Naive thymus-derived CD4-positive, alpha-beta T cell (primary cell): ENCODE data around the gene PDIA5. TPM values are rescaled to one million over a fixed set of nuclear protein-coding genes. Genes with fewer than 3 reads are reported as not detected.

Experiments
- ATAC-seq: fragments of 150-1000 bp; cut with Tn5 transposase; 2 replicates; pipeline ENCODE4 v1.10.0; 2021; ENCODE audit warnings: mild to moderate bottlenecking, moderate library complexity
- CTCF ChIA-PET: fragments of 350-600 bp; sonication (Branson Sonifier 250); formaldehyde crosslinking; loops from one replicate; lab custom pipeline; 2021; ENCODE audit warnings: antibody characterized with exemption; lab: Charles Lee
- POLR2A ChIA-PET: fragments of 350-600 bp; sonication (Branson Sonifier 250); formaldehyde crosslinking; loops from one replicate; lab custom pipeline; 2021; ENCODE audit warnings: antibody characterized with exemption, inconsistent platforms; lab: Charles Lee
- DNase-seq, 9 donors: peaks; one replicate each; pipeline versions ENCODE4 v3.0.0 to v3.0.0-alpha.2; 2020 to 2022; ENCODE audit warnings: mixed read lengths in 1 of 9
- H3K27ac ChIP-seq: one replicate; pipeline ENCODE4 v1.7.0; 2013; ENCODE audit warnings: mild to moderate bottlenecking, low read depth, low read length, moderate library complexity
- H3K27me3 ChIP-seq, 2 donors: one replicate each; pipeline ENCODE4 v1.7.0; 2013; ENCODE audit warnings: low read length in 2 of 2, mild to moderate bottlenecking in 2 of 2, moderate library complexity in 2 of 2; ENCODE audit not compliant: control insufficient read depth in 2 of 2, insufficient read depth in 2 of 2
- H3K36me3 ChIP-seq, 3 experiments: 1 replicate in 2 of 3; 2 replicates in 1 of 3; pipeline ENCODE4 v1.7.0; 2013; ENCODE audit warnings: low read length in 3 of 3, mild to moderate bottlenecking in 3 of 3, moderate library complexity in 1 of 3; ENCODE audit not compliant: insufficient read depth in 3 of 3, control insufficient read depth in 2 of 3
- H3K4me1 ChIP-seq, 2 donors: one replicate each; pipeline ENCODE4 v1.7.0; 2013; ENCODE audit warnings: low read length in 2 of 2, mild to moderate bottlenecking in 2 of 2, moderate library complexity in 1 of 2; ENCODE audit not compliant: control insufficient read depth in 2 of 2, insufficient read depth in 2 of 2
- H3K4me3 ChIP-seq: 2 replicates; pipeline ENCODE4 v1.7.0; 2013; ENCODE audit warnings: mild to moderate bottlenecking, low read length
- H3K9me3 ChIP-seq, 3 experiments: 1 replicate in 2 of 3; 2 replicates in 1 of 3; pipeline ENCODE4 v1.7.0; 2013; ENCODE audit warnings: low read length in 3 of 3; ENCODE audit not compliant: control insufficient read depth in 2 of 3
- H3K27ac Mint-ChIP-seq, 9 donors: one replicate each; pipeline ENCODE4 v1.8.0; 2020 to 2022; ENCODE audit warnings: mixed read lengths in 9 of 9, mild to moderate bottlenecking in 8 of 9, moderate library complexity in 5 of 9, inconsistent platforms in 2 of 9
- H3K27me3 Mint-ChIP-seq, 5 donors: one replicate each; pipeline ENCODE4 v1.8.0; 2021 to 2022; ENCODE audit warnings: mixed read lengths in 5 of 5, mild to moderate bottlenecking in 1 of 5
- H3K36me3 Mint-ChIP-seq, 5 donors: one replicate each; pipeline ENCODE4 v1.8.0; 2020 to 2022; ENCODE audit warnings: mixed read lengths in 5 of 5, mild to moderate bottlenecking in 3 of 5, inconsistent platforms in 1 of 5
- H3K4me1 Mint-ChIP-seq, 7 donors: one replicate each; pipeline ENCODE4 v1.8.0; 2020 to 2022; ENCODE audit warnings: mixed read lengths in 7 of 7, mild to moderate bottlenecking in 3 of 7, inconsistent platforms in 1 of 7
- H3K4me3 Mint-ChIP-seq, 10 donors: one replicate each; pipeline ENCODE4 v1.8.0; 2020 to 2022; ENCODE audit warnings: mild to moderate bottlenecking in 10 of 10, mixed read lengths in 10 of 10, moderate library complexity in 6 of 10, inconsistent platforms in 2 of 10
- H3K9me3 Mint-ChIP-seq, 11 donors: one replicate each; pipeline ENCODE4 v1.8.0; 2020 to 2022; ENCODE audit warnings: mixed read lengths in 11 of 11, mild to moderate bottlenecking in 4 of 11, inconsistent platforms in 1 of 11, moderate library complexity in 1 of 11
- intact Hi-C, 2 donors: fragments of 100-400 bp; cut with micrococcal nuclease; formaldehyde crosslinking; loops; one replicate each; pipeline ENCODE4 v1.15.1; 2023
- polyA plus RNA-seq, 2 donors: library from polyadenylated mRNA; unstranded; fragments of 300-500 nt; fragmentation: Illumina TruSeq; gene quantifications; one replicate each; pipeline ENCODE4 v1.2.3, GENCODE V29; 2021
- total RNA-seq, 6 experiments: library from RNA in 5 of 6; stranded (reverse) in 5 of 6; gene quantifications; 1 replicate in 5 of 6; 2 replicates in 1 of 6; pipeline ENCODE4 v1.2.3 and lab custom pipeline; 2021 to 2026

Gene PDIA5
- total and polyA plus RNA-seq, 7 experiments from 2014 or later, result 3.4 to 21.7 (median 5.6) TPM

GRCh38 chr3:123067689-123068600, 1.1 kb downstream of the PDIA5 start:
- DNase-seq, result no peak
- no peak overlapping the region for H3K27ac ChIP-seq
- Mint-ChIP-seq H3K27ac (peak overlapping the region in 4 of 9 donors; percentile 35 to 74 (median 47)), H3K4me3 (peak overlapping the region; percentile 72 to 90 (median 82)), H3K9me3 (peaks cover 0 to 2% (median 0%) of the 10 kb centered on the region in 11 donors), H3K36me3 (peaks cover 0 to 3% (median 0%) of the 10 kb centered on the region in 5 donors), H3K4me1 (peaks cover 8 to 47% (median 28%) of the 10 kb centered on the region in 7 donors), H3K27me3 (peaks cover 0 to 8% (median 0%) of the 10 kb centered on the region in 5 donors)
- no peaks in the 10 kb centered on the region for H3K9me3 ChIP-seq
- no peaks in the 10 kb centered on the region for H3K27me3 ChIP-seq
- peak overlapping the region; percentile 60 for H3K4me3 ChIP-seq
- H3K4me1 ChIP-seq, result peaks cover 7 to 8% of the 10 kb centered on the region in 2 donors
- ChIA-PET POLR2A (interaction anchor here (0.9 kb wide), 1 partner anchor 134 kb away, joined by 4 read pairs; the partner anchor contains the start of gene SEC22A), CTCF (no interaction called here)
- no peaks in the 10 kb centered on the region for H3K36me3 ChIP-seq
- peak; percentile 38 for ATAC-seq
- intact Hi-C loops, result loop anchor here (1.0 to 5.0 kb wide), 2 partner anchors 133 to 134 kb away; partner anchors contain the start of gene SEC22A (in 2 of the 2)

- H3K4me1 ChIP-seq, result peaks cover 7 to 8% of the 10 kb centered on the region in 2 donors
- CTCF ChIA-PET, result no interaction called here
These were observed 2.0 kb downstream of the PDIA5 start for GRCh38 chr3:123068601-123069381.

GRCh38 chr3:123070510-123070909, 3.7 kb downstream of the PDIA5 start:
- POLR2A ChIA-PET, result no interaction called here
- no peaks in the 10 kb centered on the region for H3K36me3 ChIP-seq
- H3K27me3 ChIP-seq, result no peaks in the 10 kb centered on the region
- no peak overlapping the region for H3K27ac ChIP-seq
- Mint-ChIP-seq H3K4me1 (peaks cover 19 to 41% (median 30%) of the 10 kb centered on the region in 7 donors), H3K27ac (no peak overlapping the region), H3K4me3 (no peak overlapping the region), H3K27me3 (no peaks in the 10 kb centered on the region), H3K36me3 (peaks cover 0 to 3% (median 0%) of the 10 kb centered on the region in 5 donors), H3K9me3 (no peaks in the 10 kb centered on the region)
- DNase-seq (no peak), ATAC-seq (no peak)
- H3K4me1 ChIP-seq, result peaks cover 7 to 8% of the 10 kb centered on the region in 2 donors
- intact Hi-C loops, result no loop called here
- CTCF ChIA-PET, result no interaction called here
- no peaks in the 10 kb centered on the region for H3K9me3 ChIP-seq
- H3K4me3 ChIP-seq, result no peak overlapping the region

More at GRCh38 chr3:123068601-123069381, 2.0 kb downstream of the PDIA5 start:
- Histone ChIP-seq H3K27me3 (no peaks in the 10 kb centered on the region), H3K36me3 (no peaks in the 10 kb centered on the region), H3K4me3 (no peak overlapping the region), H3K9me3 (no peaks in the 10 kb centered on the region), H3K27ac (no peak overlapping the region)
- POLR2A ChIA-PET, result no interaction called here
- Mint-ChIP-seq H3K4me3 (peak overlapping the region; percentile 49 to 90 (median 82)), H3K4me1 (peaks cover 12 to 50% (median 28%) of the 10 kb centered on the region in 7 donors), H3K9me3 (peaks cover 0 to 2% (median 0%) of the 10 kb centered on the region in 11 donors), H3K27ac (peak overlapping the region in 1 of 9 donors; percentile 74), H3K27me3 (peaks cover 0 to under 1% (median 0%) of the 10 kb centered on the region in 5 donors), H3K36me3 (peaks cover 0 to 3% (median 0%) of the 10 kb centered on the region in 5 donors)
- no peak for DNase-seq
- intact Hi-C loops, result loop anchor here in 1 of 2 donors (5.0 kb wide), 1 partner anchor 134 kb away; the partner anchor contains the start of gene SEC22A
- no peak for ATAC-seq

- peaks cover 24 to 41% (median 33%) of the 10 kb centered on the region in 7 donors for H3K4me1 Mint-ChIP-seq
- CTCF ChIA-PET, result no interaction called here
These were observed 4.3 kb downstream of the PDIA5 start for GRCh38 chr3:123071146-123071545.

GRCh38 chr3:123071581-123071980, 4.8 kb downstream of the PDIA5 start:
- intact Hi-C loops, result no loop called here
- no peak overlapping the region for H3K27ac ChIP-seq
- H3K36me3 ChIP-seq, result no peaks in the 10 kb centered on the region
- H3K4me3 Mint-ChIP-seq, result no peak overlapping the region
- H3K27ac Mint-ChIP-seq, result no peak overlapping the region
- POLR2A ChIA-PET, result no interaction called here
- H3K27me3 Mint-ChIP-seq, result no peaks in the 10 kb centered on the region
- H3K36me3 Mint-ChIP-seq, result peaks cover 0 to 3% (median 0%) of the 10 kb centered on the region in 5 donors
- H3K27me3 ChIP-seq, result no peaks in the 10 kb centered on the region
- no peak for ATAC-seq
- DNase-seq, result no peak
- H3K4me1 Mint-ChIP-seq, result peaks cover 27 to 42% (median 33%) of the 10 kb centered on the region in 7 donors
- peaks cover 7 to 8% of the 10 kb centered on the region in 2 donors for H3K4me1 ChIP-seq
- no peaks in the 10 kb centered on the region for H3K9me3 ChIP-seq
- CTCF ChIA-PET, result no interaction called here
- H3K4me3 ChIP-seq, result no peak overlapping the region
- H3K9me3 Mint-ChIP-seq, result no peaks in the 10 kb centered on the region

More at GRCh38 chr3:123071146-123071545, 4.3 kb downstream of the PDIA5 start:
- Mint-ChIP-seq H3K36me3 (peaks cover 0 to 3% (median 0%) of the 10 kb centered on the region in 5 donors), H3K9me3 (no peaks in the 10 kb centered on the region), H3K27ac (no peak overlapping the region), H3K27me3 (no peaks in the 10 kb centered on the region), H3K4me3 (no peak overlapping the region)
- H3K4me1 ChIP-seq, result peaks cover 7 to 8% of the 10 kb centered on the region in 2 donors
- H3K4me3 ChIP-seq, result no peak overlapping the region
- no peaks in the 10 kb centered on the region for H3K36me3 ChIP-seq
- intact Hi-C loops, result no loop called here
- no peak for DNase-seq
- POLR2A ChIA-PET, result no interaction called here
- no peaks in the 10 kb centered on the region for H3K27me3 ChIP-seq
- ATAC-seq, result no peak
- H3K9me3 ChIP-seq, result no peaks in the 10 kb centered on the region
- H3K27ac ChIP-seq, result no peak overlapping the region

- Mint-ChIP-seq H3K4me3 (no peak overlapping the region), H3K27ac (no peak overlapping the region), H3K36me3 (peaks cover 0 to 3% (median 0%) of the 10 kb centered on the region in 5 donors), H3K4me1 (peaks cover 27 to 44% (median 32%) of the 10 kb centered on the region in 7 donors), H3K27me3 (no peaks in the 10 kb centered on the region), H3K9me3 (no peaks in the 10 kb centered on the region)
- ATAC-seq, result peak; percentile 61
- Histone ChIP-seq H3K27me3 (no peaks in the 10 kb centered on the region), H3K9me3 (no peaks in the 10 kb centered on the region), H3K27ac (no peak overlapping the region), H3K36me3 (no peaks in the 10 kb centered on the region), H3K4me1 (peaks cover 7 to 8% of the 10 kb centered on the region in 2 donors), H3K4me3 (no peak overlapping the region)
- DNase-seq, result no peak
- ChIA-PET POLR2A (no interaction called here), CTCF (no interaction called here)
- intact Hi-C loops, result no loop called here
These were observed 5.3 kb downstream of the PDIA5 start for GRCh38 chr3:123072152-123072551.
